ENCODE measurements around the gene NFATC2IP.

NFATC2IP gene

GRCh38 chr16:28950648-28951409 lies at the start of gene NFATC2IP:
Gene NFATC2IP (plus strand): TSS chr16:28950937. CDS start chr16:28951012, 75 bp downstream.
- in situ Hi-C loops (cut with HindIII; ENCODE audit: low sequenced_read_pairs) = no loop called here

GRCh38 chr16:28901862-28902261 lies 48.9 kb upstream of the NFATC2IP start:
- in situ Hi-C loops (cut with HindIII; ENCODE audit: low sequenced_read_pairs) = no loop called here

GRCh38 chr16:28902909-28903308 lies 47.8 kb upstream of the NFATC2IP start:
- in situ Hi-C loops (cut with HindIII; ENCODE audit: low sequenced_read_pairs) = no loop called here

- in situ Hi-C loops (cut with HindIII; ENCODE audit: low sequenced_read_pairs) = no loop called here
These were observed 47.2 kb upstream of the NFATC2IP start for GRCh38 chr16:28903344-28904042.

- in situ Hi-C loops (cut with HindIII; ENCODE audit: low sequenced_read_pairs) = no loop called here
These were observed 46.4 kb upstream of the NFATC2IP start for GRCh38 chr16:28904363-28904762.

GRCh38 chr16:28904828-28905227 lies 45.9 kb upstream of the NFATC2IP start:
- in situ Hi-C loops (cut with HindIII; ENCODE audit: low sequenced_read_pairs) = no loop called here

GRCh38 chr16:28905229-28905754 lies 45.4 kb upstream of the NFATC2IP start:
- in situ Hi-C loops (cut with HindIII; ENCODE audit: low sequenced_read_pairs) = no loop called here

GRCh38 chr16:28905800-28906372 lies 44.9 kb upstream of the NFATC2IP start:
- in situ Hi-C loops (cut with HindIII; ENCODE audit: low sequenced_read_pairs) = no loop called here

- in situ Hi-C loops (cut with HindIII; ENCODE audit: low sequenced_read_pairs) = no loop called here
These were observed 40.4 kb upstream of the NFATC2IP start for GRCh38 chr16:28910086-28911031.

GRCh38 chr16:28912558-28912957 lies 38.2 kb upstream of the NFATC2IP start:
- in situ Hi-C loops (cut with HindIII; ENCODE audit: low sequenced_read_pairs) = no loop called here

- in situ Hi-C loops (cut with HindIII; ENCODE audit: low sequenced_read_pairs) = no loop called here
These were observed 36.6 kb upstream of the NFATC2IP start for GRCh38 chr16:28913946-28914724.

GRCh38 chr16:28915181-28915580 lies 35.6 kb upstream of the NFATC2IP start:
- in situ Hi-C loops (cut with HindIII; ENCODE audit: low sequenced_read_pairs) = no loop called here

- in situ Hi-C loops (cut with HindIII; ENCODE audit: low sequenced_read_pairs) = no loop called here
These were observed 33.6 kb upstream of the NFATC2IP start for GRCh38 chr16:28917095-28917494.

GRCh38 chr16:28918698-28919097 lies 32.0 kb upstream of the NFATC2IP start:
- in situ Hi-C loops (cut with HindIII; ENCODE audit: low sequenced_read_pairs) = no loop called here

GRCh38 chr16:28923231-28923587 lies 27.5 kb upstream of the NFATC2IP start:
- in situ Hi-C loops (cut with HindIII; ENCODE audit: low sequenced_read_pairs) = no loop called here

GRCh38 chr16:28923652-28924398 lies 26.9 kb upstream of the NFATC2IP start:
- in situ Hi-C loops (cut with HindIII; ENCODE audit: low sequenced_read_pairs) = no loop called here

- in situ Hi-C loops (cut with HindIII; ENCODE audit: low sequenced_read_pairs) = no loop called here
These were observed 26.4 kb upstream of the NFATC2IP start for GRCh38 chr16:28924399-28924761.

GRCh38 chr16:28924762-28925385 lies 25.9 kb upstream of the NFATC2IP start, which contains the start of gene RABEP2:
Gene RABEP2 (minus strand): TSS chr16:28925238. CDS start chr16:28925163, 75 bp downstream.
- in situ Hi-C loops (cut with HindIII; ENCODE audit: low sequenced_read_pairs) = no loop called here

Measured in DLD1 (cell line).